ENCODE results near the gene MYOCOS. TPM values are rescaled to one million over a fixed set of nuclear protein-coding genes. Genes with fewer than 3 reads are reported as not detected.

MYOCOS gene
- total and polyA plus RNA-seq, 7 donors, result 0.10 TPM; not detected in 6

DNA sequence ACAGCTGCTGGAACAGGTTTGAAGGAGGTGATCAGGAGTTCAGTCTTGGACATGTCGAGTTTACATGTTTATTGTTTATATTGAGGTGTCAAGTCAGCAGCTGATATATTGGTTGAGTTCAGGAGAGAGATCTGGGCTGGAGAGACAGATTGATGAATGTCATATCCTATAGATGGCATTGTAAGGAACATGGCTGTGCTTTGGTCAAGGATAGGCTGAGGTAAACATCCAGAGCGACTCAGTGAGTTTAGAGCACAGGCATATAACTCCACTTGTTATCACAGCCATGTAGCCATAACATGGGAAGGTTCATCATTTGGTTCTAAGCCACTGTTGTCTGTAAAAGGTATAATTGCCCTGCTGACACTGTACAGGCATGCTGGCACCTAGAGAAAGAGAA is 5.5 kb upstream of the MYOCOS start:
- no peaks in the 10 kb centered on the region for H3K36me3 ChIP-seq (ENCODE audit: insufficient read depth in 1 of 2, low read depth in 1 of 2)
- intact Hi-C loops (cut with DNase I), result no loop called here
- no peak for DNase-seq
- ATAC-seq, result no peak
- no peak overlapping the region for H3K27ac ChIP-seq
- H3K4me3 ChIP-seq, result no peak overlapping the region
- no peaks in the 10 kb centered on the region for H3K9me3 ChIP-seq
- no peaks in the 10 kb centered on the region for H3K27me3 ChIP-seq (ENCODE audit: insufficient read depth in 3 of 3, low read length in 2 of 3)
- no peaks in the 10 kb centered on the region for H3K4me1 ChIP-seq
- TF ChIP-seq, protein P1, sequence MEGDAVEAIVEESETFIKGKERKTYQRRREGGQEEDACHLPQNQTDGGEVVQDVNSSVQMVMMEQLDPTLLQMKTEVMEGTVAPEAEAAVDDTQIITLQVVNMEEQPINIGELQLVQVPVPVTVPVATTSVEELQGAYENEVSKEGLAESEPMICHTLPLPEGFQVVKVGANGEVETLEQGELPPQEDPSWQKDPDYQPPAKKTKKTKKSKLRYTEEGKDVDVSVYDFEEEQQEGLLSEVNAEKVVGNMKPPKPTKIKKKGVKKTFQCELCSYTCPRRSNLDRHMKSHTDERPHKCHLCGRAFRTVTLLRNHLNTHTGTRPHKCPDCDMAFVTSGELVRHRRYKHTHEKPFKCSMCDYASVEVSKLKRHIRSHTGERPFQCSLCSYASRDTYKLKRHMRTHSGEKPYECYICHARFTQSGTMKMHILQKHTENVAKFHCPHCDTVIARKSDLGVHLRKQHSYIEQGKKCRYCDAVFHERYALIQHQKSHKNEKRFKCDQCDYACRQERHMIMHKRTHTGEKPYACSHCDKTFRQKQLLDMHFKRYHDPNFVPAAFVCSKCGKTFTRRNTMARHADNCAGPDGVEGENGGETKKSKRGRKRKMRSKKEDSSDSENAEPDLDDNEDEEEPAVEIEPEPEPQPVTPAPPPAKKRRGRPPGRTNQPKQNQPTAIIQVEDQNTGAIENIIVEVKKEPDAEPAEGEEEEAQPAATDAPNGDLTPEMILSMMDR (IDR thresholded peaks at IDR 0.05), result no peak
- WGBS, 3 donors, result 74 to 86% (median 79%) methylated on average over 2 of the region's 2 CpGs

DNA sequence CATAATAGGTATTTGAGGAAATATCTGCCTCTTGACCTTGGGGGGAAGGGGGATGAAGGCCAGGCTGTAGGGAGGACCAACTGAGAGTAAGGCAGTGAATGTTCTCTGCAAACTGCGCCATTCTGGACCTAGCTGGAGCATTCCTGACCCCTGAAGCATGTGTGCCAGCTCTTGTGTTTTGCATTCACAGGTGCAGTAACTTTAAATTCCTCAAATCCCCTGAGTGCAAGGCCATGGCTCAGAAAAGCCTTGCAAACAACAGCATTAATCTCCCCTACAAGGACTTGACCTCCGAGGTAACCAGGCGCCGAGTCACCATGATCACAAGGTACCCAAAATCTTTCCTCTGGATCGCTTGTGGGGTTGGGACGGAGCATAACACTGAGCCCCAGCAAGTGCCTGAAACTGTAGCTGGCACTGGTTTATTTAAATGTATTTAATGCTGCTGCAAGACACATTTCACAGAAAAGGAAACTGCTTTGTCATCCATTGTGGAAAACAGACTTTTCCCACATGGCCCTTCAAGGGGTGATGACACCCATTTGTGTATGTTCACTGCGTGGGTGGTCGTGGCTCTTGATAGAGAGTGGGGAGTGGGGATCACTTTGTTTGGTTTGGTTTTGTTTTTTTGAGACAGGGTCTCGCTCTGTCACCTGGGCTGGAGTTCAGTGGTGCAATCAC is 1.7 kb downstream of the MYOCOS start:
- H3K4me3 ChIP-seq, result no peak overlapping the region
- peaks cover 0 to 2% (median 0%) of the 10 kb centered on the region in 3 donors for H3K27me3 ChIP-seq (ENCODE audit: insufficient read depth in 3 of 3, low read length in 2 of 3)
- no peaks in the 10 kb centered on the region for H3K4me1 ChIP-seq
- no peaks in the 10 kb centered on the region for H3K36me3 ChIP-seq (ENCODE audit: insufficient read depth in 1 of 2, low read depth in 1 of 2)
- 59 to 62% (median 60%) methylated on average over 9 of the region's 9 CpGs for WGBS, 3 donors
- H3K9me3 ChIP-seq, result no peaks in the 10 kb centered on the region
- TF ChIP-seq, protein P1 (IDR thresholded peaks at IDR 0.05), result no peak
- no peak for ATAC-seq
- intact Hi-C loops (cut with DNase I), result no loop called here
- DNase-seq, result no peak
- H3K27ac ChIP-seq, result no peak overlapping the region

DNA sequence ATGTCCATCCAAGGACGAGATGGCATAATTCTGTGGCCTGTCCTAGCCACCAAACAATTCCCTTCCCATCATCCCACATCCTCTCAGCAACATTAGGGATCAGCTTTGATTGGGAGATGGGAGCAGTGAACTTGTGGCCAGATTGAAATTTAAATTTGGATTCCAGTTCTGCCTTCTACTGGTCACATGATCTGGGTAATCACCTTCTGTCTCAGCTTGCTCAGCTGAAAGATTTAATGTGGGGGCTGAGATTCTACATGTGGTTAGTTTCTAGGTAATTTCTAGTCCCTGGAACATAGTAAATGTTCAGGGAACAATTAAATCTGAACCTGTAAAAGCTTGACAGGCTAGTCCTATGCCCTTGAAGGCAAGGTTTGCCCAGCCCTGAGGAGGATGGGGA is 3.2 kb downstream of the MYOCOS start:
- WGBS, 3 donors, result 74 to 80% (median 77%) methylated on average over 1 of the region's 1 CpG
- Histone ChIP-seq H3K9me3 (no peaks in the 10 kb centered on the region), H3K27me3 (ENCODE audit: insufficient read depth in 3 of 3, low read length in 2 of 3) (peaks cover 0 to 2% (median 0%) of the 10 kb centered on the region in 3 donors), H3K4me1 (no peaks in the 10 kb centered on the region), H3K4me3 (no peak overlapping the region), H3K36me3 (ENCODE audit: insufficient read depth in 1 of 2, low read depth in 1 of 2) (no peaks in the 10 kb centered on the region), H3K27ac (no peak overlapping the region)
- DNase-seq (no peak), ATAC-seq (no peak)
- intact Hi-C loops (cut with DNase I), result no loop called here
- TF ChIP-seq, protein P1 (IDR thresholded peaks at IDR 0.05), result no peak

DNA sequence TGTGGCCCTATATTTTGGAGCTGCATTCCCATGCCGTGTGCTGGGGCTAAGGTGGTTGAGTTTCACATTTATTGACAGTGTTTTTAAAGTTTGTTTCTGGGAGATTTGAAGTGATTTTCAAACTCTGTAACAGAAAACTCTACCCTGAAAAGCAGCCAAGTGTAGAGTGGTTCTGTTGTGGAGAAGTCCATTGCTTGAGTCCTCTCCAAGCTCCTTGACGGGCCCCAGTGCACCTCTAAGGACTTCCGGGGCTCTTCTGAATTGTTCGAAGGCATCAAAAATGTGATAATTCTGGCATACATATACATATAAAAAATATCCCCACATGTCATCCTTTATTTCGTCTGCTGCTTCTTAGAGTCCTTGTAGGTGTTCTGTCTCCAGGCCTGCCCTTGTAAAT is 5.0 kb downstream of the MYOCOS start:
- TF ChIP-seq, protein P1 (IDR thresholded peaks at IDR 0.05), result no peak
- no peak for ATAC-seq
- intact Hi-C loops (cut with DNase I), result no loop called here

DNA sequence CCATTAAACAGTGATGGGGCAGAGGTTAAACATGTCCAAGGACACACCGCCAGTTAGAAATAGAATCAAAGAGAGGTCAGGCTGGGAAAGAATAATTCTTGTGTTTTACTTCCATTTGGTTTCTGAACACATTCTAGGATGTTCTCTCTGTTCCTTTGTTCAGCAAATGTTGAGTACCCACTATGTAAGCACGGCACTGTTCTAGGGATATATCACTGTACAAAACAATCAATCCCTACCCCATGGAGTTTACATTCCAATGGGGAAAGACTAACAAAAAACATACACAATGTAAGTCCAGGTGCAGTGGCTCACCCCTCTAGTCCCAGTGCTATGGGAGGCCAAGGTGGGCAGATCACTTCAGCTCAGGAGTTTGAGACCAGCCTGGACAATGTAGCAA is 6.2 kb downstream of the MYOCOS start:
- H3K4me1 ChIP-seq, result no peaks in the 10 kb centered on the region
- peaks cover 0 to 2% (median 0%) of the 10 kb centered on the region in 3 donors for H3K27me3 ChIP-seq (ENCODE audit: insufficient read depth in 3 of 3, low read length in 2 of 3)
- no peak overlapping the region for H3K4me3 ChIP-seq
- TF ChIP-seq, protein P1 (IDR thresholded peaks at IDR 0.05), result no peak
- no peaks in the 10 kb centered on the region for H3K36me3 ChIP-seq (ENCODE audit: insufficient read depth in 1 of 2, low read depth in 1 of 2)
- DNase-seq (no peak), ATAC-seq (no peak)
- intact Hi-C loops (cut with DNase I), result no loop called here
- 91 to 95% (median 93%) methylated on average over 2 of the region's 2 CpGs for WGBS, 3 donors
- H3K9me3 ChIP-seq, result no peaks in the 10 kb centered on the region
- no peak overlapping the region for H3K27ac ChIP-seq

More for the DNA sequence above, 5.0 kb downstream of the MYOCOS start:
- Histone ChIP-seq H3K36me3 (ENCODE audit: insufficient read depth in 1 of 2, low read depth in 1 of 2) (no peaks in the 10 kb centered on the region), H3K27me3 (ENCODE audit: insufficient read depth in 3 of 3, low read length in 2 of 3) (peaks cover 0 to 2% (median 0%) of the 10 kb centered on the region in 3 donors), H3K27ac (no peak overlapping the region), H3K4me1 (no peaks in the 10 kb centered on the region), H3K4me3 (no peak overlapping the region), H3K9me3 (no peaks in the 10 kb centered on the region)
- DNase-seq, result no peak
- 66 to 80% (median 76%) methylated on average over 5 of the region's 5 CpGs for WGBS, 3 donors
